GM12878 (cell line): ENCODE results near the gene YAF2. TPM values are rescaled to one million over a fixed set of nuclear protein-coding genes. Genes with fewer than 3 reads are reported as not detected.
A peak's percentile ranks its signal among the peaks of the same experiment; 100 is the strongest.

Source experiments
- ATAC-seq: fragments of 200-7000 bp; cut with Tn5 transposase; 3 replicates; pipeline ENCODE4 v1.9.1; 2020; ENCODE audit warnings: mild to moderate bottlenecking, moderate library complexity
- BruUV-seq: library from RNA; stranded (reverse); fragments of 400-500 nt; replicated peaks from 2 replicates; lab custom pipeline; 2021; lab: Mats Ljungman, UMichigan
- CTCF ChIA-PET: fragments of 300-600 bp; sonication (Branson Sonifier 250); formaldehyde crosslinking; extraction: SDS; loops from one replicate; lab custom pipeline; 2021; ENCODE audit warnings: inconsistent platforms; lab: Yijun Ruan, JAX
- POLR2A ChIA-PET: fragments of 350-600 bp; formaldehyde crosslinking; extraction: SDS; loops from one replicate; lab custom pipeline; 2021; ENCODE audit warnings: inconsistent platforms; lab: Charles Lee
- RAD21 ChIA-PET: fragments of 300-600 bp; sonication (Branson Sonifier 250); formaldehyde crosslinking; loops from one replicate; lab custom pipeline; 2023; ENCODE audit warnings: antibody characterized with exemption; ENCODE audit not compliant: unreplicated experiment; lab: Charles Lee
- SMC1A ChIA-PET: fragments of 300-600 bp; sonication (Branson Sonifier 250); formaldehyde crosslinking; loops from one replicate; lab custom pipeline; 2023; ENCODE audit not compliant: unreplicated experiment, uncharacterized antibody; lab: Charles Lee
- DNase-seq: peaks from one replicate; pipeline ENCODE4 v3.0.0-alpha.2; 2011; ENCODE audit warnings: low read depth, low spot score
- FAIRE-seq: peaks from 3 replicates; lab custom pipeline; 2011; peaks lifted over from hg19 to GRCh38; lab: Jason Lieb, UNC
- H2AFZ ChIP-seq: 2 replicates; pipeline ENCODE4 v1.6.0; 2011; ENCODE audit warnings: low read depth, low read length, control low read depth; ENCODE audit not compliant: control insufficient read depth
- H3K27ac ChIP-seq: 2 replicates; pipeline ENCODE4 v1.5.1; 2011; ENCODE audit warnings: control low read depth; ENCODE audit not compliant: control insufficient read depth, insufficient read depth
- H3K27me3 ChIP-seq, 2 experiments: replicated peaks in 1 of 2; 2 replicates each; pipeline versions ENCODE4 v1.6.0 to v1.6.1; 2011; ENCODE audit warnings: low read length in 1 of 2; ENCODE audit not compliant: control insufficient read depth in 2 of 2, insufficient read depth in 2 of 2
- H3K36me3 ChIP-seq, 2 experiments: 2 replicates each; pipeline ENCODE4 v1.5.1; 2011; ENCODE audit warnings: low read length in 1 of 2; ENCODE audit not compliant: control insufficient read depth in 2 of 2, insufficient read depth in 2 of 2
- H3K4me1 ChIP-seq: 2 replicates; pipeline ENCODE4 v1.6.1; 2011; ENCODE audit warnings: mild to moderate bottlenecking, low read length, moderate library complexity, mixed read lengths; ENCODE audit not compliant: control insufficient read depth, insufficient read depth
- H3K4me2 ChIP-seq: 2 replicates; pipeline ENCODE4 v1.6.0; 2011; ENCODE audit warnings: control low read depth; ENCODE audit not compliant: control insufficient read depth, insufficient read depth
- H3K4me3 ChIP-seq: fragments of 200-600 bp; sonication (generic); 2 replicates; pipeline ENCODE4 v1.5.1; 2016
- H3K79me2 ChIP-seq: 2 replicates; pipeline ENCODE4 v1.6.0; 2011; ENCODE audit warnings: low read length; ENCODE audit not compliant: control insufficient read depth, insufficient read depth
- H3K9ac ChIP-seq: 2 replicates; pipeline ENCODE4 v1.8.0; 2011; ENCODE audit warnings: low read length, control low read depth, mixed read lengths; ENCODE audit not compliant: control insufficient read depth, insufficient read depth
- H3K9me3 ChIP-seq: replicated peaks from 3 replicates; pipeline ENCODE4 v1.5.1; 2011; ENCODE audit warnings: mild to moderate bottlenecking, low read length; ENCODE audit not compliant: control insufficient read depth, insufficient read depth
- H4K20me1 ChIP-seq: 2 replicates; pipeline ENCODE4 v1.6.0; 2011; ENCODE audit not compliant: control insufficient read depth, insufficient read depth
- CBFB ChIP-seq: IDR thresholded peaks from 2 replicates; pipeline ENCODE4 v1.6.1; 2016; ENCODE audit warnings: antibody characterized with exemption, low read depth
- CHD4 ChIP-seq: fragments of 200-600 bp; sonication (generic); IDR thresholded peaks from 2 replicates; pipeline ENCODE4 v1.6.1; 2016; ENCODE audit warnings: mild to moderate bottlenecking
- CREB1 ChIP-seq: IDR thresholded peaks from 2 replicates; pipeline ENCODE4 v1.6.1; 2012; ENCODE audit warnings: low read depth, mild to moderate bottlenecking, inconsistent platforms
- HDAC6 ChIP-seq: fragments of 200-600 bp; sonication (generic); IDR thresholded peaks from one replicate; pipeline ENCODE4 v1.8.0; 2017; ENCODE audit warnings: antibody characterized with exemption; ENCODE audit not compliant: unreplicated experiment
- SREBF1 ChIP-seq: IDR thresholded peaks from 2 replicates; pipeline ENCODE4 v1.6.1; 2012; ENCODE audit warnings: mild to moderate bottlenecking, low read length
- TARDBP ChIP-seq: IDR thresholded peaks from 2 replicates; pipeline ENCODE4 v1.6.1; 2016; ENCODE audit warnings: borderline replicate concordance
- in situ Hi-C: fragments of 300-500 bp; cut with MboI; formaldehyde crosslinking; loops from 9 replicates; pipeline ENCODE4 v1.14.3; 2018; ENCODE audit warnings: mixed read lengths
- intact Hi-C: fragments of 100-400 bp; cut with micrococcal nuclease; formaldehyde crosslinking; loops from one replicate; pipeline ENCODE4 v1.14.2; 2022; ENCODE audit not compliant: unreplicated experiment
- polyA plus RNA-seq, 11 experiments: library from polyadenylated mRNA; depleted of rRNA in 4 of 11; unstranded in 6 of 11; stranded (reverse) in 5 of 11; fragments of >200 nt; fragmentation: Nextera tagmentation in 4 of 11; fragmentation: Illumina TruSeq in 1 of 11; extraction: Ambion mirVana in 4 of 11; extraction: Trizol in 1 of 11; gene quantifications; 1 replicate in 1 of 11; 2 replicates in 10 of 11; pipeline versions ENCODE4 v1.2.1 to v1.2.3, GENCODE V29; 2011 to 2016; ENCODE audit warnings: inconsistent platforms in 2 of 11, missing spikeins in 2 of 11, low read depth in 1 of 11
- total RNA-seq, 4 experiments: library from RNA; depleted of rRNA in 3 of 4; stranded (reverse); fragments of >200 nt in 3 of 4; fragmentation: Illumina TruSeq in 1 of 4; extraction: Trizol in 1 of 4; gene quantifications; 2 replicates each; pipeline versions ENCODE4 v1.2.1 to v1.2.3, GENCODE V29; 2013 to 2021
- TF ChIP-seq, protein P1 (sequence below): fragments of 450-650 bp; IDR thresholded peaks from 2 replicates; pipeline ENCODE4 v1.6.1; 2016; ENCODE audit warnings: mild to moderate bottlenecking
- TF ChIP-seq, protein P2 (sequence below): fragments of 450-650 bp; IDR thresholded peaks from 2 replicates; pipeline ENCODE4 v1.6.1; 2017; ENCODE audit warnings: mild to moderate bottlenecking

The YAF2 gene
- total and polyA plus RNA-seq, 10 of the 15 experiments (the other 5 are each of a cell fraction or from before 2014, with no cell fraction given) = 18.8 to 36.6 (median 23.0) TPM

DNA sequence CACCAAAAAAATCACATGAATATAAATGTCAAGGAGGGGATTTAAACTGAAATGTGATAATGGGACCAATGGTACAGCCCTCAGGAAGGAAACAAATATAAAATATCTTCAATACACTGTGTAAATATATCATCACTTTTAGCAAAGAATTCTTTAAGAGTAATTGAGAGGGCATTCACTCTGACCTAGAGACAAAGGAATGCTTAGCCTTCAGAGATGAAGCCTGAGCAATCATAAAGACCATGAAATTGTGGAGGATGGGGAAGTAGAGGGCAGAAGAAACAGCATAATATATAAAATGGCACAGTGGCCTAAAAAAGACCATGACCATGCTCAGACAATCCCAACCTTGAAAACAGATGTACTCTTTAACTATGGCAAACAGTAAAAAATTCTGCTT, 20.4 kb downstream of the YAF2 start:
- H3K4me3 ChIP-seq = no peak overlapping the region
- FAIRE-seq (no peak), ATAC-seq (no peak), DNase-seq (no peak)
- TF ChIP-seq TARDBP (no peak), CREB1 (no peak), CBFB (no peak), CHD4 (no peak), SREBF1 (no peak), HDAC6 (no peak)
- TF ChIP-seq, protein P1, sequence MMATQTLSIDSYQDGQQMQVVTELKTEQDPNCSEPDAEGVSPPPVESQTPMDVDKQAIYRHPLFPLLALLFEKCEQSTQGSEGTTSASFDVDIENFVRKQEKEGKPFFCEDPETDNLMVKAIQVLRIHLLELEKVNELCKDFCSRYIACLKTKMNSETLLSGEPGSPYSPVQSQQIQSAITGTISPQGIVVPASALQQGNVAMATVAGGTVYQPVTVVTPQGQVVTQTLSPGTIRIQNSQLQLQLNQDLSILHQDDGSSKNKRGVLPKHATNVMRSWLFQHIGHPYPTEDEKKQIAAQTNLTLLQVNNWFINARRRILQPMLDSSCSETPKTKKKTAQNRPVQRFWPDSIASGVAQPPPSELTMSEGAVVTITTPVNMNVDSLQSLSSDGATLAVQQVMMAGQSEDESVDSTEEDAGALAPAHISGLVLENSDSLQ = no peak
- TF ChIP-seq, protein P2, sequence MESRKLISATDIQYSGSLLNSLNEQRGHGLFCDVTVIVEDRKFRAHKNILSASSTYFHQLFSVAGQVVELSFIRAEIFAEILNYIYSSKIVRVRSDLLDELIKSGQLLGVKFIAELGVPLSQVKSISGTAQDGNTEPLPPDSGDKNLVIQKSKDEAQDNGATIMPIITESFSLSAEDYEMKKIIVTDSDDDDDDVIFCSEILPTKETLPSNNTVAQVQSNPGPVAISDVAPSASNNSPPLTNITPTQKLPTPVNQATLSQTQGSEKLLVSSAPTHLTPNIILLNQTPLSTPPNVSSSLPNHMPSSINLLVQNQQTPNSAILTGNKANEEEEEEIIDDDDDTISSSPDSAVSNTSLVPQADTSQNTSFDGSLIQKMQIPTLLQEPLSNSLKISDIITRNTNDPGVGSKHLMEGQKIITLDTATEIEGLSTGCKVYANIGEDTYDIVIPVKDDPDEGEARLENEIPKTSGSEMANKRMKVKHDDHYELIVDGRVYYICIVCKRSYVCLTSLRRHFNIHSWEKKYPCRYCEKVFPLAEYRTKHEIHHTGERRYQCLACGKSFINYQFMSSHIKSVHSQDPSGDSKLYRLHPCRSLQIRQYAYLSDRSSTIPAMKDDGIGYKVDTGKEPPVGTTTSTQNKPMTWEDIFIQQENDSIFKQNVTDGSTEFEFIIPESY = no peak
- no peak overlapping the region for H3K9ac ChIP-seq
- no peak overlapping the region for H2AFZ ChIP-seq
- H3K36me3 ChIP-seq = 0 out of 4 replicates have a peak, but pooled peaks cover 0 to 4% of the 10 kb centered on the region in 2 experiments
- H3K27ac ChIP-seq = no peak overlapping the region
- no peaks in the 10 kb centered on the region for H3K27me3 ChIP-seq
- H4K20me1 ChIP-seq = no peaks in the 10 kb centered on the region
- no peaks in the 10 kb centered on the region for H3K9me3 ChIP-seq
- intact Hi-C loops (no loop called here), in situ Hi-C loops (no loop called here)
- RAD21 ChIA-PET = no interaction called here
- SMC1A ChIA-PET = interaction anchor here (0.7 kb wide), 1 partner anchor 12 kb away, joined by 4 read pairs; no protein-coding TSS in a partner anchor
- 0 out of 2 replicates have a peak overlapping the region, but pooled peaks have one; percentile 3 for H3K4me2 ChIP-seq
- POLR2A ChIA-PET = no interaction called here
- CTCF ChIA-PET = no interaction called here
- H3K79me2 ChIP-seq = peaks cover 7% of the 10 kb centered on the region
- H3K4me1 ChIP-seq = no peaks in the 10 kb centered on the region
- no TSS peak for BruUV-seq
